ENCODE data around the gene SARM1. TPM values are rescaled to one million over a fixed set of nuclear protein-coding genes. Genes with fewer than 3 reads are reported as not detected.

The SARM1 gene
- total RNA-seq, 2 experiments from 2014 or later = 18.1 to 21.9 TPM

DNA sequence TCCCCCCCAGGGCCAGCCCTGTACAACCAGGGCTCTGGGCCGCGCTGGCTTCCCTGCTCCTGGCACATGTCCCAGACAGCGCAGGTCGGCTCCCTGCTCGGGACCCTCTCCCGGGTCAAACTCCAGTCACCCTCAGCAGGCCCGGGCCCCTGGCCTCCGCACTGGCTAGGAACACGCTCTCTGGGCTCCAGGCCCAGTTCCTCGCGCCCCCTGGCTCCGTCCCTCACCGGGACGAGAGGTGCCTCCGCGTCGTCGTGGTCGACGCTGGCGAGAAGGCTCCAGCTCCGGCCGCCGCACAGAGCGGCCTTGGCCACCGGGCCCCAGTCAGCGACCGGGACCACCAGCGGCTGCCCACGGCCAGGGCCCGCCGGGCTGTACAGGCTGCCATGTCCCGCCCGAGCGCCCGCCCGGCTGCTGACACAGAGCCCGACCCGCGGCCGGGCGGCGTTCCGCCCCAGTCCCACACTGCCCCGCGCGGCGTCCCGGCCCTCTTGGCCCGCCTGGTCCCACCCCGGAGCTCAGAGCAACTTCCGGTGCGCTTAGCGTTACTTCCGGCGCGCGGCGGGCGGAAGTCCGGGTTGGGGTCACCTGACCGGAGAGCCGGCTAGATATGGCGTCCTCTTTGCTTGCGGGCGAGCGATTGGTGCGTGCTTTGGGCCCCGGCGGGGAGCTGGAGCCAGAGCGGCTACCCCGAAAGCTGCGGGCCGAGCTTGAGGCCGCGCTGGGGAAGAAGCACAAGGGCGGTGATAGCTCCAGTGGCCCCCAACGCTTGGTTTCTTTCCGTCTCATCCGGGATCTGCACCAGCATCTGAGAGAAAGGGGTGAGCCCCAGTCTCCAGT is 14.2 kb upstream of the SARM1 start, which contains the start of gene POLDIP2:
Gene POLDIP2, minus strand, starts transcription at position 467 of the 840 bp plus-strand sequence. Its CDS starts 79 bp downstream, at position 388.
- Mint-ChIP-seq H3K27me3 (no peaks in the 10 kb centered on the region), H3K4me3 (peak within 1 kb of the TSS; percentile 80), H3K27ac (peak within 1 kb of the TSS; percentile 91), H3K9me3 (ENCODE audit: low read depth) (no peaks in the 10 kb centered on the region), H3K4me1 (peaks cover 28% of the 10 kb centered on the region), H3K36me3 (ENCODE audit: low read depth) (peaks cover 35% of the 10 kb centered on the region)
- peak; percentile 98 for DNase-seq
- ATAC-seq = peak; percentile 99
- intact Hi-C loops (cut with DNase I, micrococcal nuclease) = loop anchor here (1.0 to 10.0 kb wide), 12 partner anchors 14 to 354 kb away; partner anchors contain the start of genes IFT20 (in 2 of the 2), SARM1 (in 2 of the 2), TNFAIP1 (in 2 of the 2) and UNC119 (in 2 of the 2)
- POLR2A ChIA-PET = interaction anchor here (0.6 to 3.3 kb wide), 6 partner anchors 10 to 86 kb away, joined by 3 to 39 read pairs (median 4); partner anchors contain the start of genes IFT20, SARM1, TNFAIP1 and VTN
- CTCF ChIA-PET = interaction anchor here (0.5 to 4.7 kb wide), 14 partner anchors 10 to 316 kb away, joined by 3 to 25 read pairs (median 4); partner anchors contain the start of genes IFT20, PIGS, SARM1 and TNFAIP1

DNA sequence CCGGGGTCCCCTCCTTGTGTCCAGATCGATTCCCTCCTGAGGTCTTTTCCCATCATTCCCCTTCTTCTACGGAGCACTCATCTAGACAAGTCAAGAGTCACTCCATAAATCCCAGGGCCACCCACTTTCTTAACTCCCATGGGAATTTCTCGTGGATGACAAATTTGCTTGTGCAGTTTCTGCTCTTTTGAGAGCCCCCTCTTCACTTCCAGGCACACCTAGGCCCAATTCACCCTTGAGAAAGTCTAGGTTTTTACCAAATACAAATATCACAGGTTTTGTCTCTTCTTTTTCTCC is 13.6 kb upstream of the SARM1 start:
- Mint-ChIP-seq H3K36me3 (ENCODE audit: low read depth) (peaks cover 34% of the 10 kb centered on the region), H3K27ac (peak overlapping the region; percentile 91), H3K27me3 (no peaks in the 10 kb centered on the region), H3K9me3 (ENCODE audit: low read depth) (no peaks in the 10 kb centered on the region), H3K4me1 (peaks cover 28% of the 10 kb centered on the region), H3K4me3 (peak overlapping the region; percentile 80)
- ChIA-PET CTCF (interaction anchor here (0.6 to 4.7 kb wide), 12 partner anchors 9 to 317 kb away, joined by 3 to 25 read pairs (median 4); partner anchors contain the start of genes IFT20, PIGS, SARM1 and TNFAIP1), POLR2A (interaction anchor here (0.6 to 3.3 kb wide), 6 partner anchors 9 to 85 kb away, joined by 3 to 39 read pairs (median 4); partner anchors contain the start of genes IFT20, SARM1, TNFAIP1 and VTN)
- no peak for DNase-seq
- intact Hi-C loops (cut with DNase I, micrococcal nuclease) = loop anchor here (1.0 to 10.0 kb wide), 12 partner anchors 13 to 353 kb away; partner anchors contain the start of genes IFT20 (in 2 of the 2), SARM1 (in 2 of the 2), TNFAIP1 (in 2 of the 2) and UNC119 (in 2 of the 2)
- no peak for ATAC-seq

DNA sequence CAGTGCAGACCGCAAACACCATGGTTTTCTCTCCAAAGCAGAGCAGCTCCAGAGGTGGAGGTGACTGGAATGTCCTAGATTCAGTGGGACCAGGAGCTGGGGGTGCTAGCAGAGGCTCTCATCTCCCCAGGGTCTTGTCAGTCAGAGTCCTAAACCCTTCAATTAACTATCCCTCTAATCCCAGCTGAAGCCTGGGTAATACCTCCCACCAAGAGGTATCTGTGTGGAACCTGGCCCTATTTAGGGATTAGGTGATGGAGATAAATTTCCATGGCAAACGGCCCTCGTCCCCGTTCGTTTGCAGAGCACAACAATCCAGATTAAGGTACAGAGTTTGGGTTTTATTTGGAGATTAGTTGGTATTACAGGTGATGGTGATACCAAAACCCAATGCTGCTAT is 8.3 kb upstream of the SARM1 start:
- POLR2A ChIA-PET = no interaction called here

DNA sequence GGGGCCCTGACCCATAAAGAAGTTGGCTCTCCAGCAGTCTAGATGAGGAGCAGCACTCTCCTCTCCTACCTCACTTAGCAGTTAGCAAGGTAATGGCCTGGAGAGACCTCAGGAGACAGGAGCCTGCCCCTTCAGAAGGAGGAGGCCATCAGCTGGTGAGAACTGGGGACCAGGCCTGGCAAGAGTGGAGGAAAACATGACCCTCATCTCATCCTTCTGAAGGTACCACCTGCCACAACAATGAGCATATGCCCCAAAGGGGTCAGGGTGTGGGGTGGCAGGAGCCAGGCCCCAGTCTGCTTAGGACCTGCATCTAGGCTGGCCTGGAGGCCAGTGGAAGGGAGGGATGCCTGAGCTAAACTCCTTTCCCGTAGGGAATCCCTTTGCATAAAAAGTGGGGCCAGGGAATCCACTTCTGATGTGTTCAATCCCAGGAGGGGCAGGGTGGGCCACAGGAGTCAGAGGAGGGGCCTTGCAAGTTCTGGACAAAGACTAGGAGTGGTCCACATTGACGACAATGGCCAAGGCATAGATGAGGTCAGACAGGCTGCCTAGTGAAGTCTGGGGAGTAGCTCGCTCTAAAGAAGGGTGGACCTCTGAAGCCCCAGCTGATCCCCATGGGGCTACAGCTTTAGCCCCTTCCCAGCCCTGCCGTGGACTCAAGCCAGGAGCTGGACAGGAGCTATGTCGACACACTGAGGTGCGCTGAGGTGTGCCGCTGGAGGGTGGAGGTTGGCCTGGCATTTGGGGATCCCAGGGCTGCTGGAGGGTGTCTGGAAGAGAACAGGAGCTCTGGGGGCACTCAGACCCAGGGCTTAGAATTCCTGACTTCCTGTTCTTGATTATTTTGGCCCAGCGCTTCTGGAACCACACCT is 7.5 kb upstream of the SARM1 start:
- H3K27ac Mint-ChIP-seq = no peak overlapping the region
- H3K36me3 Mint-ChIP-seq (ENCODE audit: low read depth) = peaks cover 13% of the 10 kb centered on the region
- no peak for DNase-seq
- ChIA-PET POLR2A (interaction anchor here (0.6 kb wide), 1 partner anchor 336 kb away, joined by 4 read pairs; no protein-coding TSS in a partner anchor), CTCF (interaction anchor here (0.6 kb wide), 2 partner anchors 25 to 283 kb away, joined by 3 read pairs; no protein-coding TSS in a partner anchor)
- peaks cover 2% of the 10 kb centered on the region for H3K4me1 Mint-ChIP-seq
- intact Hi-C loops (cut with DNase I, micrococcal nuclease) = no loop called here
- H3K4me3 Mint-ChIP-seq = no peak overlapping the region
- ATAC-seq = no peak
- no peaks in the 10 kb centered on the region for H3K9me3 Mint-ChIP-seq (ENCODE audit: low read depth)
- no peaks in the 10 kb centered on the region for H3K27me3 Mint-ChIP-seq

More for the DNA sequence above, 8.3 kb upstream of the SARM1 start:
- peaks cover 6% of the 10 kb centered on the region for H3K4me1 Mint-ChIP-seq
- DNase-seq = no peak
- H3K36me3 Mint-ChIP-seq (ENCODE audit: low read depth) = peaks cover 13% of the 10 kb centered on the region
- H3K9me3 Mint-ChIP-seq (ENCODE audit: low read depth) = no peaks in the 10 kb centered on the region
- ATAC-seq = no peak
- no peak overlapping the region for H3K4me3 Mint-ChIP-seq
- CTCF ChIA-PET = no interaction called here
- no peak overlapping the region for H3K27ac Mint-ChIP-seq
- intact Hi-C loops (cut with DNase I, micrococcal nuclease) = no loop called here
- no peaks in the 10 kb centered on the region for H3K27me3 Mint-ChIP-seq

DNA sequence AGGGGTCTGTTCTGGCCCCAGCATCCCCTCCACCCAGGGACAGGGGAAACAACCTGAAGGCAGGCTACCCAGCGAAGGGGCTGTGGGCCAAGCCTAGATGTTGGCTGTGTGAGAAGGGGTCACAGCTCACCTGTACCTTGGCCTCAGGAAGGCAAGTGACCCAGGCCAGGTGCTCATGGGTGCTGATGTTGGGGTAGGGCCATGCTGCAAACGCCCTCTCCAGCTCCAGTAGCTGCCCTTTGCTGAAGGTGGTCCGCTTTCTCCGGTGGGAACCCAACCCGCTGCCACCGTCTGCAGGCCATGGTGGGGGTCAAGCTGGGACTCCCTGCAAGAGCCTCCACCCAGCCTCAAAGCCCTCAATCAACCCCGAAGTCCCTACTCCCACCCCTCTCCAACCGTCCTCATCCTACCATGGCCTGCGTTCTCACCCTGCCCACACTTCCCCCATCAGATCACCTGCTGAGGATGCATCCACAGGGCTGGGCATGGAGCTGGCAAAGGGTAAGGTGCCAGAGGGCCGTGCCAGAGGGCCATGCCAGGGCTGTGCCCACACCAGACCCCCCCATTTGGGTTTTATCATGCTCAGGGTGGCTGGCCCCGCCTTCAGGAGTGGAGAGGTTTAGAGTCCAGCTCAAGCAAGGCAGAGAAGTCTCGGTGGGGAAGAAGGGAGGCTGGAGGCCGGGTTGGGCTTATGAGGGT is 6.7 kb upstream of the SARM1 start, which contains the start of gene SEBOX:
Gene SEBOX, minus strand, starts transcription at position 535 of the 699 bp plus-strand sequence. Its CDS starts 48 bp downstream, at position 487.
- ATAC-seq (no peak), DNase-seq (no peak)
- POLR2A ChIA-PET = interaction anchor here (0.6 to 0.8 kb wide), 2 partner anchors 30 to 47 kb away, joined by 3 to 5 read pairs; no protein-coding TSS in a partner anchor
- H3K4me3 Mint-ChIP-seq = no peak within 1 kb of the TSS
- intact Hi-C loops (cut with DNase I, micrococcal nuclease) = no loop called here
- H3K9me3 Mint-ChIP-seq (ENCODE audit: low read depth) = no peaks in the 10 kb centered on the region
- H3K4me1 Mint-ChIP-seq = no peaks in the 10 kb centered on the region
- H3K27me3 Mint-ChIP-seq = no peaks in the 10 kb centered on the region
- CTCF ChIA-PET = interaction anchor here (0.6 kb wide), 1 partner anchor 284 kb away, joined by 3 read pairs; no protein-coding TSS in a partner anchor
- H3K36me3 Mint-ChIP-seq (ENCODE audit: low read depth) = peaks cover 8% of the 10 kb centered on the region
- no peak within 1 kb of the TSS for H3K27ac Mint-ChIP-seq

DNA sequence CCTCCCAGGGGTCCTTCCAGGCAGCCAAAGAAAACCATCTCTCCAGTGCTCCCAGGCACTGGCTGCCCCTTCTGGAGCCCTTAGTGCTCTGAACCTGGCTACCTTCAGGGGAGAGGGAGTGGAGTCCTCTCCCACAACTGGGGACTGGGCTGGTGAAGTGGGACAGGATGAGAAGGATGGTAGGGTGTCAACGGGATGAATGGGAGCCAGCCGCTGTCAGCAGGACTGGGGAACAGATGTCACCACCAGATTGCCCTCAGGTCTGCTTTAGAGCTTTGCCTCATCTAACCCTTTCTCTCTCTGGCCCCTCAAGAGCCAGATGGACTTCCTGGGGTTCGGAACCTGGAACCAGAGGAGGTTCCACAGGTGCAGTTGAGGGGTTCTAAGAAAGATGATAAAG is 6.0 kb upstream of the SARM1 start:
- no peaks in the 10 kb centered on the region for H3K9me3 Mint-ChIP-seq (ENCODE audit: low read depth)
- H3K36me3 Mint-ChIP-seq (ENCODE audit: low read depth) = peaks cover 5% of the 10 kb centered on the region
- DNase-seq (no peak), ATAC-seq (no peak)
- ChIA-PET CTCF (interaction anchor here (1.5 kb wide), 1 partner anchor 52 kb away, joined by 6 read pairs; no protein-coding TSS in a partner anchor), POLR2A (interaction anchor here (0.6 to 0.8 kb wide), 2 partner anchors 31 to 48 kb away, joined by 3 to 5 read pairs; no protein-coding TSS in a partner anchor)
- no peaks in the 10 kb centered on the region for H3K27me3 Mint-ChIP-seq
- no peak overlapping the region for H3K4me3 Mint-ChIP-seq
- intact Hi-C loops (cut with DNase I, micrococcal nuclease) = no loop called here
- no peak overlapping the region for H3K27ac Mint-ChIP-seq
- H3K4me1 Mint-ChIP-seq = peaks cover 4% of the 10 kb centered on the region

DNA sequence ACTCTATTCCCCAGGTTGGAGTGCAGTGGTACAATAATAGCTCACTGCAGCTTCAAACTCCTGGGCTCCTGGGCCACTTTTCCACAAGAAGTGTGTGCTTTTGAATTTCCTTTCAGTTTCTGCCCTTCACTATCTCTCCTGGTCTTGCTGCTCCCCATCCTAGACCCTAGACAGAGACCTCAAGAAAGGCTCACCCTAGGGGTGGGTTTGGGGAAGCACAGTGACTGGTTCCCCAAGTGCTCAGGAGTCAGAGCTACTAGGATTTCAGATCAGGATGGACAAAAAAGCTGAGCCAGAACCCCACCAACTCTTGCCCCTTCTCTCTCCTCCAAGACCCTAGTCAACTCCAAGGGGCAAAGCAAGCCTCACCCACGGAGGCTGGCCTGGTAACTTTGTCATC is 4.9 kb upstream of the SARM1 start:
- intact Hi-C loops (cut with DNase I, micrococcal nuclease) = no loop called here
- Mint-ChIP-seq H3K9me3 (ENCODE audit: low read depth) (no peaks in the 10 kb centered on the region), H3K4me1 (peaks cover 9% of the 10 kb centered on the region), H3K4me3 (no peak overlapping the region), H3K27ac (peak overlapping the region; percentile 48), H3K27me3 (no peaks in the 10 kb centered on the region), H3K36me3 (ENCODE audit: low read depth) (peaks cover 2% of the 10 kb centered on the region)
- no peak for DNase-seq
- ATAC-seq = no peak
- ChIA-PET POLR2A (interaction anchor here (1.0 kb wide), 1 partner anchor 9 kb away, joined by 3 read pairs; the partner anchor contains the start of gene POLDIP2), CTCF (interaction anchor here (0.5 to 1.5 kb wide), 7 partner anchors 9 to 52 kb away, joined by 3 to 7 read pairs (median 4); partner anchors contain the start of gene POLDIP2)

DNA sequence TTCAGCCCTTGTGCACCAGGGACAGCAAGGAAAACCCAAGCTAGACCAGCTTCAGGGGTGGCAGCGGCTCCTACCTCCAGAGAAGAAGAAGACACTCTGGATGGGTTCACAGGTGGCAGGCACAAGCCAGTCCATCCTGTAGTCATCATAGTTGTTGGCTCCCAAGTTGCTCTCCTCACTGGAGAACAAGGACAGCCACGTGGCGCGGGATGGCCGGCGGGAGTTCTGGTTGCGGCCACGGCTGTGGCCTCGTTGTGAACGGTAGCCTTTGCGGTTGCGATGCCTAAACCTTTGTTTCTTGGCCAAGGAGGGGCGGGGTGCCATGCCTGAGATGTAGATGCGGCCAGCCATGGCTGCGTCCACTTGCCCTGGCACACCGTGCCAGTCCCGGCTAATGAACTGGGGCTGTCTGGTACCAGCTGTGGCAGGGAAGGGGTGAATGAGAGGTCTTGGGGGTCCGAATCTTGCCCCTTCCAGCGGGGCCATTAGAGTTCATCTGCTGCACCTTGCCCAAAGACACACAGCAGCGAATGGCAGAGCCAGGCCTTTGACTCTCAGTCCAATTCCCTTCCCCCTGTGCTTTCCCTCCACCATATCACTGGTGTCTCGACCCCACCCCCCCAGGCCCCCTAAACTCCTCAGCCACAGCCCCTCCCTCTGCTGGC is 3.7 kb upstream of the SARM1 start:
- ChIA-PET CTCF (interaction anchor here (0.6 to 1.5 kb wide), 5 partner anchors 10 to 37 kb away, joined by 4 to 7 read pairs (median 4); partner anchors contain the start of gene POLDIP2), POLR2A (no interaction called here)
- H3K4me1 Mint-ChIP-seq = peaks cover 11% of the 10 kb centered on the region
- no peaks in the 10 kb centered on the region for H3K9me3 Mint-ChIP-seq (ENCODE audit: low read depth)
- H3K4me3 Mint-ChIP-seq = no peak overlapping the region
- H3K27me3 Mint-ChIP-seq = no peaks in the 10 kb centered on the region
- H3K36me3 Mint-ChIP-seq (ENCODE audit: low read depth) = no peaks in the 10 kb centered on the region
- DNase-seq (no peak), ATAC-seq (no peak)
- intact Hi-C loops (cut with DNase I, micrococcal nuclease) = no loop called here
- H3K27ac Mint-ChIP-seq = no peak overlapping the region

DNA sequence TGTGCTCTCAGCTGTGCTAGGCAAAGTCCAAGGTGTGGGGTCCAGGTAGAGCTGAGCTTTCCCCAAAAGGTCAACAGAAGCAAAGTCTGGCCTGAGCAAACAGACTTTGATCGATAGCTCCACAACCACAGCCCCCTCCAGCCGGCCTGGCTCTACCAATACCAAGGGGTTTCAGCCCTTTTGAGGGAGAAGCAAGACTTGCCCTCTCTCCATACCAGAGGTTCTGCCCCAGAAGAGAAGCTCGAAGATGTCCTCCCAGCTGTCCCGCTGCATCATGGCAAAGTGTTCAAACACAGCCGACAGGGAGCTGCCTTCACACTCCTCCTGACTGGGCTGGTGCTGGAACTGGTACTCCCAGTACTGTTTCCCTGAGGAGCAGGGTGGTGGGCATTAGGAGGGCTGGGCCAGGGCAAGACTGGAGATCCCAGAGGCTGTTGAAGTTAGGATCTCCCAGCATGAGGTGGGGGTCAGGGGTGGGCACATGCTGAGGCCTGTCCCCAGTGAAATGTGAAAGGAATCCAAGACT is 3.1 kb upstream of the SARM1 start:
- ChIA-PET POLR2A (no interaction called here), CTCF (interaction anchor here (0.6 kb wide), 1 partner anchor 28 kb away, joined by 4 read pairs; no protein-coding TSS in a partner anchor)
- Mint-ChIP-seq H3K27ac (no peak overlapping the region), H3K36me3 (ENCODE audit: low read depth) (no peaks in the 10 kb centered on the region), H3K4me1 (peaks cover 16% of the 10 kb centered on the region), H3K4me3 (no peak overlapping the region), H3K9me3 (ENCODE audit: low read depth) (no peaks in the 10 kb centered on the region), H3K27me3 (no peaks in the 10 kb centered on the region)
- ATAC-seq (no peak), DNase-seq (no peak)
- intact Hi-C loops (cut with DNase I, micrococcal nuclease) = no loop called here
